PC-3 (cell line): Measurements from ENCODE around the gene SEC14L1. TPM values are rescaled to one million over a fixed set of nuclear protein-coding genes. Genes with fewer than 3 reads are reported as not detected.

Experiments used
- ATAC-seq: fragments of 200-7000 bp; cut with Tn5 transposase; 2 replicates; pipeline ENCODE4 v1.9.1; 2020; ENCODE audit warnings: mild to moderate bottlenecking, moderate library complexity
- BruUV-seq: library from RNA; stranded (reverse); fragments of 400-500 nt; replicated peaks from 2 replicates; lab custom pipeline; 2021; lab: Mats Ljungman, UMichigan
- CTCF ChIA-PET: fragments of 300-600 bp; sonication (Branson Sonifier 250); formaldehyde crosslinking; loops from one replicate; lab custom pipeline; 2022; ENCODE audit warnings: antibody characterized with exemption; lab: Charles Lee
- POLR2A ChIA-PET: fragments of 300-600 bp; sonication (Branson Sonifier 250); formaldehyde crosslinking; loops from one replicate; lab custom pipeline; 2022; ENCODE audit warnings: antibody characterized with exemption; ENCODE audit not compliant: unreplicated experiment; lab: Charles Lee
- DNase-seq: peaks from one replicate; pipeline ENCODE4 v3.0.0-alpha.2; 2015
- H2AFZ ChIP-seq: fragments of 300-600 bp; sonication (generic); 2 replicates; pipeline ENCODE4 v1.6.0; 2016; ENCODE audit warnings: antibody characterized with exemption, low read length
- H3F3A ChIP-seq: fragments of 300-600 bp; sonication (generic); one replicate; pipeline ENCODE4 v1.6.0; 2017; ENCODE audit warnings: antibody characterized with exemption, low read length, control low read depth, mild to moderate bottlenecking; ENCODE audit not compliant: unreplicated experiment
- H3K27ac ChIP-seq: fragments of 300-600 bp; sonication (generic); 2 replicates; pipeline ENCODE4 v1.5.1; 2016; ENCODE audit warnings: mild to moderate bottlenecking, low read length
- H3K27me3 ChIP-seq: fragments of 300-600 bp; sonication (generic); 2 replicates; pipeline ENCODE4 v1.6.1; 2016; ENCODE audit warnings: low read length, mixed read lengths
- H3K36me3 ChIP-seq: fragments of 300-600 bp; sonication (generic); 2 replicates; pipeline ENCODE4 v1.6.1; 2016; ENCODE audit warnings: low read depth, mixed run types, low read length, mixed read lengths
- H3K4me1 ChIP-seq: fragments of 300-600 bp; sonication (generic); 2 replicates; pipeline ENCODE4 v1.5.1; 2016; ENCODE audit warnings: low read length; ENCODE audit not compliant: insufficient read depth
- H3K4me2 ChIP-seq: fragments of 300-600 bp; sonication (generic); 2 replicates; pipeline ENCODE4 v1.6.0; 2016; ENCODE audit warnings: low read length
- H3K4me3 ChIP-seq: fragments of 300-600 bp; sonication (generic); 2 replicates; pipeline ENCODE4 v1.5.1; 2016; ENCODE audit warnings: mild to moderate bottlenecking, low read length, mixed read lengths
- H3K79me2 ChIP-seq: fragments of 300-600 bp; sonication (generic); 2 replicates; pipeline ENCODE4 v1.6.1; 2017; ENCODE audit warnings: low read length, mixed read lengths
- H3K9ac ChIP-seq: fragments of 300-600 bp; sonication (generic); 2 replicates; pipeline ENCODE4 v1.6.0; 2016; ENCODE audit warnings: mild to moderate bottlenecking, low read length
- H3K9me2 ChIP-seq: fragments of 300-600 bp; sonication (generic); replicated peaks from 2 replicates; pipeline ENCODE4 v1.6.1; 2016; ENCODE audit warnings: mixed run types, low read length, mixed read lengths
- H3K9me3 ChIP-seq: fragments of 300-600 bp; sonication (generic); 2 replicates; pipeline ENCODE4 v1.6.1; 2016; ENCODE audit warnings: low read length, mixed read lengths
- H4K20me1 ChIP-seq: fragments of 300-600 bp; sonication (generic); 2 replicates; pipeline ENCODE4 v1.6.1; 2016; ENCODE audit warnings: low read length, mixed read lengths
- EZH2 ChIP-seq: fragments of 300-600 bp; sonication (generic); IDR thresholded peaks from one replicate; pipeline ENCODE4 v1.6.1; 2017; ENCODE audit warnings: antibody characterized with exemption, mild to moderate bottlenecking, low read length; ENCODE audit not compliant: unreplicated experiment
- EZH2phosphoT487 ChIP-seq: fragments of 300-600 bp; sonication (generic); IDR thresholded peaks from 2 replicates; pipeline ENCODE4 v1.6.1; 2018; ENCODE audit warnings: mild to moderate bottlenecking, antibody characterized with exemption, low read length, borderline replicate concordance
- intact Hi-C: fragments of 100-400 bp; cut with micrococcal nuclease; formaldehyde crosslinking; loops from 2 replicates; pipeline ENCODE4 v1.9.0; 2023
- total RNA-seq: library from RNA; depleted of rRNA; stranded (reverse); fragments of >200 nt; gene quantifications from 2 replicates; pipeline ENCODE4 v1.2.3, GENCODE V29; 2014
- TF ChIP-seq, protein P1 (sequence below): fragments of 300-600 bp; sonication (generic); conservative IDR thresholded peaks from 2 replicates; pipeline ENCODE4 v1.5.1; 2017; ENCODE audit warnings: antibody characterized with exemption, low read depth, mild to moderate bottlenecking, low read length

SEC14L1 gene
- total RNA-seq, 1 experiment from 2014 or later, result 39.8 TPM

DNA sequence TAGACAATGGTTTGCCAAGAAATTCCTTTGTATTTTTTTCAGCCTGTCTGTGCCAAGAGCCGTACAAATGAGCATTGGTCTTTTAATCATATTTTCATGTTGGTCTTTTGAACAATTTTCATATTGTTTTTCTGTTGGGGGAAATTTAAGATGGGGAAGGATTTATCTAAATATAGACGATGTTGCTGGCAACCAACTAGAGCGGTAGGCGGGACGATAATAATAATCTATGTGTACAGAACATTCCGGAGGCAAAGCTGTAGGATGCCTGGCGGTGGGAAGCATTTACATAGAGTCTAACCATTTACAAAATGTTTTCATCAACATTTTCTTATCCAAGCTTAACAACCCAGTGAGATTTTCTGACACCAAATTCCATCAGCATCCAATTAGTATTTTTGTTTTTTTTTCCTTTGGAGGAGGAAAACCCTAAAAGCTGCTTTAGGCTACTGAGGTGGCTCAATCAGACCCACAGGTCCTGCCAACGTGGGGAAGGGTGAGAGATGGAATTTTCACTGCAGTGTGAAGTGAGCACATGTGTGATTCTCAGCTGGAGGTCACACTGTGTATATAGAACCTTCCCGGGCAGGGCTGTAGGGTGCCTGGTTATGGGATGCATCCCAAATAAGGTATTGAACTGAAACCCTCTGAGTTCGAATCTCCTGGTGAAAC is 11.7 kb upstream of the SEC14L1 start:
- no peaks in the 10 kb centered on the region for H3K9me2 ChIP-seq

DNA sequence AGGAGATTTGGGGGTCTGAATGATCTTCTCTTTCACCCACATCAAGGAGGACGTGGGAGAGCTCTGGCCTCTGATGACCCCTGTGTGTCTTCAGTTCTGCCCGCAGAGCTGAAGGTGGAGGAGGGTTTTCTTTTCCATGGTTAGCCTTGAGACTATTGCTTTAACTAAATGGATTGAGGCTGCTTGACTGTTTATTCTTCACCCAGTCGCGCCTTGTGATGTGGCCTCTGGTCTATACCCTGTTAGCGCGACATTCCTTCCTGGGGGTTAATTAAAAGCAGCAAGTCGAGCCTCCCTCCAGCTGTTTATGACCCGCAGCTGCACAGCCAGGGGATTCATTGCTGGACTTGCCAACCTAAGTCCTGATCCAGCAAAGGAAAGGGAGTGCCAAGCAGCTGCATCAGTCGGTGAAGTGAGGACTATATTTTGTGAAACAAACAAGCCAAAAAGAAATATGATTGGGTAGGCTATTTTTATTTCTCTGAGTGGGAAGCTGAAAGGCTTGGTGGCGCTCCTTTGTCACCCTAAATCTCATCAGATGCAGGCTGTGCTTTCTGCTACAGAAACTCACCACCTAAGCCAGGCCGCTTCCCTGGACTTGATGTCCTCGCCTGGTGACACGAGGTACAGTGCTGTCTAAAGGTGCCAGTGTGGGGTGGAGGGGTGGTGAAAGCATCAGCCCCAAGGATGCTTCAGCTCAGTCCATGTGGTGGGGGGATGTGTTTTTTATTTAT is 11.0 kb upstream of the SEC14L1 start:
- BruUV-seq, result no TSS peak
- ChIA-PET CTCF (no interaction called here), POLR2A (no interaction called here)
- DNase-seq, result no peak
- Histone ChIP-seq H3K9me3 (no peaks in the 10 kb centered on the region), H3K9me2 (no peaks in the 10 kb centered on the region), H3K4me2 (no peak overlapping the region), H3K4me1 (peaks cover 51% of the 10 kb centered on the region), H3K27ac (no peak overlapping the region), H4K20me1 (no peaks in the 10 kb centered on the region), H3K9ac (no peak overlapping the region), H3K79me2 (0 out of 2 replicates have a peak, but pooled peaks cover 4% of the 10 kb centered on the region), H3K4me3 (no peak overlapping the region), H3K36me3 (no peaks in the 10 kb centered on the region), H3K27me3 (no peaks in the 10 kb centered on the region), H2AFZ (no peak overlapping the region), H3F3A (peaks cover 12% of the 10 kb centered on the region)
- intact Hi-C loops, result no loop called here
- TF ChIP-seq EZH2phosphoT487, result no peak
- TF ChIP-seq, protein P1, sequence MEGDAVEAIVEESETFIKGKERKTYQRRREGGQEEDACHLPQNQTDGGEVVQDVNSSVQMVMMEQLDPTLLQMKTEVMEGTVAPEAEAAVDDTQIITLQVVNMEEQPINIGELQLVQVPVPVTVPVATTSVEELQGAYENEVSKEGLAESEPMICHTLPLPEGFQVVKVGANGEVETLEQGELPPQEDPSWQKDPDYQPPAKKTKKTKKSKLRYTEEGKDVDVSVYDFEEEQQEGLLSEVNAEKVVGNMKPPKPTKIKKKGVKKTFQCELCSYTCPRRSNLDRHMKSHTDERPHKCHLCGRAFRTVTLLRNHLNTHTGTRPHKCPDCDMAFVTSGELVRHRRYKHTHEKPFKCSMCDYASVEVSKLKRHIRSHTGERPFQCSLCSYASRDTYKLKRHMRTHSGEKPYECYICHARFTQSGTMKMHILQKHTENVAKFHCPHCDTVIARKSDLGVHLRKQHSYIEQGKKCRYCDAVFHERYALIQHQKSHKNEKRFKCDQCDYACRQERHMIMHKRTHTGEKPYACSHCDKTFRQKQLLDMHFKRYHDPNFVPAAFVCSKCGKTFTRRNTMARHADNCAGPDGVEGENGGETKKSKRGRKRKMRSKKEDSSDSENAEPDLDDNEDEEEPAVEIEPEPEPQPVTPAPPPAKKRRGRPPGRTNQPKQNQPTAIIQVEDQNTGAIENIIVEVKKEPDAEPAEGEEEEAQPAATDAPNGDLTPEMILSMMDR, result no peak
- no peak for TF ChIP-seq EZH2
- no peak for ATAC-seq

More for the DNA sequence above, 11.7 kb upstream of the SEC14L1 start:
- H3K36me3 ChIP-seq, result no peaks in the 10 kb centered on the region
- H3K79me2 ChIP-seq, result 0 out of 2 replicates have a peak, but pooled peaks cover 4% of the 10 kb centered on the region
- no peak for DNase-seq
- H3K4me3 ChIP-seq, result no peak overlapping the region
- peaks cover 18% of the 10 kb centered on the region for H3F3A ChIP-seq
- no peak overlapping the region for H3K27ac ChIP-seq
- H2AFZ ChIP-seq, result no peak overlapping the region
- no peak overlapping the region for H3K4me2 ChIP-seq
- BruUV-seq, result no TSS peak
- H3K9ac ChIP-seq, result no peak overlapping the region
- TF ChIP-seq EZH2phosphoT487 (no peak), EZH2 (no peak)
- TF ChIP-seq, protein P1, result no peak
- peaks cover 58% of the 10 kb centered on the region for H3K4me1 ChIP-seq
- ChIA-PET CTCF (no interaction called here), POLR2A (interaction anchor here (0.6 kb wide), 1 partner anchor 594 kb away, joined by 3 read pairs; no protein-coding TSS in a partner anchor)
- H3K27me3 ChIP-seq, result no peaks in the 10 kb centered on the region
- intact Hi-C loops, result no loop called here
- ATAC-seq, result no peak
- H3K9me3 ChIP-seq, result no peaks in the 10 kb centered on the region
- no peaks in the 10 kb centered on the region for H4K20me1 ChIP-seq

DNA sequence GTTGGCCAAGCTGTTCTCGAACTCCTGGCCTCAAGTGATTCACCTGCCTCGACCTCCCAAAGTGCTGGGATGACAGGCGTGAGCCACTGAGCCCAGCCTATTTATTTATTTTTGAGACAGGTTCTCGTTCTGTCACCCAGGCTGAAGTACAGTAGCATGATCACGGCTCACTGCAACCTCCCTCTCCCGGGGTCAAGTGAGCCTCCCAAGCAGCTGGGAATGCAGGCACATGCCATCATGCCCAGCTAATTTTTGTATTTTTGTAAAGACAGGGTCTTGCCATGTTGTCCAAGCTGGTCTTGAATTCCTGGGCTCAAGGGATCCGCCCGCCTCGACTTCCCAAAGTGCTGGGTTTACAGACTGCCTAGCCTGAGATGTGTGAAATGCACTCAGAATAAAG is 10.2 kb upstream of the SEC14L1 start:
- H3K79me2 ChIP-seq, result 0 out of 2 replicates have a peak, but pooled peaks cover 4% of the 10 kb centered on the region
- no peaks in the 10 kb centered on the region for H3K27me3 ChIP-seq
- H4K20me1 ChIP-seq, result no peaks in the 10 kb centered on the region
- H3K4me1 ChIP-seq, result peaks cover 46% of the 10 kb centered on the region
- TF ChIP-seq EZH2 (no peak), EZH2phosphoT487 (no peak)
- TF ChIP-seq, protein P1, result no peak
- H3K9me3 ChIP-seq, result no peaks in the 10 kb centered on the region
- CTCF ChIA-PET, result no interaction called here
- H3K27ac ChIP-seq, result no peak overlapping the region
- BruUV-seq, result no TSS peak
- no peaks in the 10 kb centered on the region for H3K36me3 ChIP-seq
- H2AFZ ChIP-seq, result no peak overlapping the region
- H3K4me3 ChIP-seq, result no peak overlapping the region
- intact Hi-C loops, result no loop called here
- ATAC-seq (no peak), DNase-seq (no peak)
- no peaks in the 10 kb centered on the region for H3K9me2 ChIP-seq
- no peak overlapping the region for H3K4me2 ChIP-seq
- H3K9ac ChIP-seq, result no peak overlapping the region
- H3F3A ChIP-seq, result peaks cover 12% of the 10 kb centered on the region
- POLR2A ChIA-PET, result no interaction called here
